ENCODE data around the gene SART3.

DNA sequence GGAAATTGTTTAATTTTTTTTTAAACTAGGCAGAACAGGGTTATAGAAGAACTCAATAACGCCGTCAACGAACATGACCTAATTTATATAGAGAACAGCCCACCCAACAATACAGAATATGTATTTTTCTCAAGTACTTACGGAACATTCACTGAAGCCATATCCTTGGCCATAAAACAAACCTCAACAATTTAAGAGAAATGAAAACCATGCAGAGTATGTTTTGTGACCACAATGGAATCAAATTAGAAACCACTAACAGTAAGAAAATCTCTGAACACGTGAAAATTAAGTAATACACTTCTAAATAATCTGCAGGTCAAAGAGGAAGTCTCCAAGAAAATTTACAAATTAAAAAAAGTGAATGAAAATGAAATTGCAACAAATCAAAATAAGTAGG, 9.4 kb downstream of the SART3 start:
- no peak for TF ChIP-seq POLR2AphosphoS5 (IDR thresholded peaks at IDR 0.05)
- TF ChIP-seq, protein P1, sequence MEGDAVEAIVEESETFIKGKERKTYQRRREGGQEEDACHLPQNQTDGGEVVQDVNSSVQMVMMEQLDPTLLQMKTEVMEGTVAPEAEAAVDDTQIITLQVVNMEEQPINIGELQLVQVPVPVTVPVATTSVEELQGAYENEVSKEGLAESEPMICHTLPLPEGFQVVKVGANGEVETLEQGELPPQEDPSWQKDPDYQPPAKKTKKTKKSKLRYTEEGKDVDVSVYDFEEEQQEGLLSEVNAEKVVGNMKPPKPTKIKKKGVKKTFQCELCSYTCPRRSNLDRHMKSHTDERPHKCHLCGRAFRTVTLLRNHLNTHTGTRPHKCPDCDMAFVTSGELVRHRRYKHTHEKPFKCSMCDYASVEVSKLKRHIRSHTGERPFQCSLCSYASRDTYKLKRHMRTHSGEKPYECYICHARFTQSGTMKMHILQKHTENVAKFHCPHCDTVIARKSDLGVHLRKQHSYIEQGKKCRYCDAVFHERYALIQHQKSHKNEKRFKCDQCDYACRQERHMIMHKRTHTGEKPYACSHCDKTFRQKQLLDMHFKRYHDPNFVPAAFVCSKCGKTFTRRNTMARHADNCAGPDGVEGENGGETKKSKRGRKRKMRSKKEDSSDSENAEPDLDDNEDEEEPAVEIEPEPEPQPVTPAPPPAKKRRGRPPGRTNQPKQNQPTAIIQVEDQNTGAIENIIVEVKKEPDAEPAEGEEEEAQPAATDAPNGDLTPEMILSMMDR (IDR thresholded peaks at IDR 0.05 in 8 of 11, conservative IDR thresholded peaks at IDR 0.05 in 3 of 11) = no peak
